Measurements from ENCODE around the gene BRCC3.

- no peak for TF ChIP-seq CTCF (IDR thresholded peaks at IDR 0.05)
- no peak for TF ChIP-seq POLR2A (IDR thresholded peaks at IDR 0.05)
- no peak for TF ChIP-seq EP300 (IDR thresholded peaks at IDR 0.05)
These were observed 48.7 kb upstream of the BRCC3 start, which contains the start of gene F8 for GRCh38 chrX:155022585-155022984.
